GM20431 (cell line): ENCODE data around the gene DDRGK1.

ENCODE experiments used
- in situ Hi-C: fragments of 300-500 bp; cut with MseI, MboI; formaldehyde crosslinking; loops from one replicate; pipeline ENCODE4 v1.15.0; 2020; ENCODE audit warnings: low sequenced_read_pairs; ENCODE audit not compliant: unreplicated experiment

Gene DDRGK1

DNA sequence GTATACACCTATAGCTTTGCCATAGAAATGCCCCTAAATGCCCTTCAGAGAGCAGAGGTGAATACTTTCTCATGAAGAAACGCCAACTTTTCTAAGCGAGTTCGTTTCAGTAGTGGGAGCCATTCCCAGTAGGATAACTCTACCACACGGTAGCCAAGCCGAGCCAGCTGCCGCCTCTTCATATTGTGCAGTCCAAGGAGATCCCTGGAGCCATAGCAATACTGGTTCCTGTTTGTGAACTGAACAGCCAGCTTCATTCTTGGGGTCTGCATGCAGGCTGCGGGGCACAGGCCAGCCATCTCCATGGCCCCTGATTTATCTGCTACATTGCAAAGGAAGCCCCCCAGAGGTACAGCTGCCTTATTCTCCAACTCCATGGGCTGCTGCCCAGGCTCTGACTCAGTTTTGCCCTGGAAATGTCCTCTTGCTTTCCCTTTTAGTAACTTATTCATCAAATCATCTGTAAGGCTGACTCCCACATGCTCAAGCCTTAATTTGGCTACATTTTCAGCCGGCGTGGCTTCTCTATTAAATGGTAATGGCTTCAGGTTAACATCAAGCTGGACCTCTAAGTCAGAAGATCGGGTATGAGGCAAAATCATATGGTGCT lies 57.6 kb downstream of the DDRGK1 start:
- in situ Hi-C loops, result no loop called here

DNA sequence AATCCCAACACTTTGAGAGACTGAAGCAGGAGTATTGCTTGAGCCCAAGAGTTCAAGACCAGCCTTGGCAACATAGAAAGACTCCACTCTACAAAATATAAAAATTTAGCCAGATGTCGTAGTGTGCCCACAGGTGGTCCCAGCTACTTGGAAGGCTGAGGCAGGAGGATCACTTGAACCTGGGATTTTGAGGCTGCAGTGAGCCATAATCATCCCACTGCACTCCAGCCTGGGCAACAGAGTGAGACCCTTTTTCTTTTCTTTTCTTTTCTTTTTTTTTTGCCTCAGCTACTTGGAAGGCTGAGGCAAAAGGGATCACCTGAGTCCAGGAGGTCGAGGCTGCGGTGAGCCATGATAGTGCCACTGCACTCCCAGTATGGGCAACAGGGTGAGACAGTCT lies 62.7 kb downstream of the DDRGK1 start:
- in situ Hi-C loops, result no loop called here
